DOHH2 (cell line): ENCODE data around the gene MCRIP1.

ENCODE experiments used
- EZH2phosphoT487 ChIP-seq: fragments of 200-600 bp; sonication (generic); IDR thresholded peaks from 2 replicates; pipeline ENCODE4 v1.6.1; 2017; ENCODE audit warnings: borderline replicate concordance, mild to moderate bottlenecking, antibody characterized with exemption, low read length, moderate library complexity, mixed read lengths
- TF ChIP-seq, protein P1 (sequence below): fragments of 200-600 bp; sonication (generic); IDR thresholded peaks from one replicate; pipeline ENCODE4 v1.5.1; 2014; ENCODE audit warnings: antibody characterized with exemption, mild to moderate bottlenecking, low read depth, low read length; ENCODE audit not compliant: poor library complexity, severe bottlenecking

DNA sequence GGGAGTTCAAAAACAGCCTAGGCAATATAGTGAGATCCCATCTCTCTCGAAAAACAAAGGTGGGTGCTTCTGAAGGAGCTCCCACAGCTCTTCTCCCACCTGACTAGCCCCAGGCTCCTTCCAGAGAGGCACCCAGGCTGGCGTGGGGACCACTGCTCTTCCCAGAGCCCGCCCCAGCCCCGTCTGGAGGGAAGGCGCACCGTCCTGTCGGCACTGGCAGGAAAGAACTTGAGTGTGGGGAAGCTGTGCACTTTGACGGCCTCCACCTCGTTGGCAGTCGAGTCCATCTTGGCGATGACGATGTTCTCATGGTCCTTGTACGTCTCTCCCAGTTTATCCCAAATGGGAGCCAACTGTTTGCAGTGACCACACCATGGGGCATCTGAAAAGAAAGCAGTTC lies 12.3 kb upstream of the MCRIP1 start:
- TF ChIP-seq, protein P1, sequence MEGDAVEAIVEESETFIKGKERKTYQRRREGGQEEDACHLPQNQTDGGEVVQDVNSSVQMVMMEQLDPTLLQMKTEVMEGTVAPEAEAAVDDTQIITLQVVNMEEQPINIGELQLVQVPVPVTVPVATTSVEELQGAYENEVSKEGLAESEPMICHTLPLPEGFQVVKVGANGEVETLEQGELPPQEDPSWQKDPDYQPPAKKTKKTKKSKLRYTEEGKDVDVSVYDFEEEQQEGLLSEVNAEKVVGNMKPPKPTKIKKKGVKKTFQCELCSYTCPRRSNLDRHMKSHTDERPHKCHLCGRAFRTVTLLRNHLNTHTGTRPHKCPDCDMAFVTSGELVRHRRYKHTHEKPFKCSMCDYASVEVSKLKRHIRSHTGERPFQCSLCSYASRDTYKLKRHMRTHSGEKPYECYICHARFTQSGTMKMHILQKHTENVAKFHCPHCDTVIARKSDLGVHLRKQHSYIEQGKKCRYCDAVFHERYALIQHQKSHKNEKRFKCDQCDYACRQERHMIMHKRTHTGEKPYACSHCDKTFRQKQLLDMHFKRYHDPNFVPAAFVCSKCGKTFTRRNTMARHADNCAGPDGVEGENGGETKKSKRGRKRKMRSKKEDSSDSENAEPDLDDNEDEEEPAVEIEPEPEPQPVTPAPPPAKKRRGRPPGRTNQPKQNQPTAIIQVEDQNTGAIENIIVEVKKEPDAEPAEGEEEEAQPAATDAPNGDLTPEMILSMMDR: no peak
- no peak for TF ChIP-seq EZH2phosphoT487
